Measurements from ENCODE around the gene GRM2.

- TF ChIP-seq CTCF (IDR thresholded peaks at IDR 0.05; ENCODE audit: borderline replicate concordance, extremely low read depth, low read length, poor library complexity, severe bottlenecking) (no peak), EZH2 (IDR thresholded peaks at IDR 0.05; ENCODE audit: borderline replicate concordance, low read depth, low read length, severe bottlenecking) (no peak)
These were observed 18.7 kb upstream of the GRM2 start for GRCh38 chr3:51688206-51688600.

Measured in DND-41 (cell line).